ENCODE data around the gene RTL10. TPM values are rescaled to one million over a fixed set of nuclear protein-coding genes. Genes with fewer than 3 reads are reported as not detected.

Gene RTL10
- total RNA-seq (10 to 100 TPM; 11.4 to 22.7 TPM), polyA plus RNA-seq (10 to 100 TPM in 1 of 2 donors, 1 to 10 TPM in 1; 7.4 to 11.7 TPM)
- long read RNA-seq, donor 1, full-length matches to known transcripts = 23 of 23 reads
- long read RNA-seq, donor 1, partial matches to known transcripts = 0 of 23 reads
- long read RNA-seq, donor 1, other reads (novel, unspliced or antisense) = 0 of 23 reads
- long read RNA-seq, donor 2, full-length matches to known transcripts = 6 of 6 reads
- long read RNA-seq, donor 2, partial matches to known transcripts = 0 of 6 reads
- long read RNA-seq, donor 2, other reads (novel, unspliced or antisense) = 0 of 6 reads
- long read RNA-seq, donor 3, full-length matches to known transcripts = 3 of 3 reads
- long read RNA-seq, donor 3, partial matches to known transcripts = 0 of 3 reads
- long read RNA-seq, donor 3, other reads (novel, unspliced or antisense) = 0 of 3 reads
- long read RNA-seq, donor 4, full-length matches to known transcripts = 5 of 5 reads
- long read RNA-seq, donor 4, partial matches to known transcripts = 0 of 5 reads
- long read RNA-seq, donor 4, other reads (novel, unspliced or antisense) = 0 of 5 reads
- long read RNA-seq, donor 5, full-length matches to known transcripts = 25 of 25 reads
- long read RNA-seq, donor 5, partial matches to known transcripts = 0 of 25 reads
- long read RNA-seq, donor 5, other reads (novel, unspliced or antisense) = 0 of 25 reads

- Histone ChIP-seq H3K36me3 (ENCODE audit: control insufficient read depth in 4 of 4, insufficient read depth in 4 of 4, low read length in 4 of 4) (peaks cover 0 to 14% (median 3%) of the 10 kb centered on the region in 4 donors), H3K4me3 (peak within 1 kb of the TSS; percentile 93), H3K9me3 (ENCODE audit: control insufficient read depth in 4 of 4, insufficient read depth in 3 of 4, low read length in 3 of 4) (no peaks in the 10 kb centered on the region), H3K4me1 (ENCODE audit: control insufficient read depth in 5 of 5, insufficient read depth in 5 of 5, low read length in 5 of 5) (peaks cover 0 to 40% (median 22%) of the 10 kb centered on the region in 5 donors), H3K27me3 (ENCODE audit: control insufficient read depth in 3 of 3, insufficient read depth in 3 of 3, low read length in 2 of 3) (no peaks in the 10 kb centered on the region), H3K27ac (ENCODE audit: low read depth in 1 of 2, low read length in 1 of 2) (peak within 1 kb of the TSS; percentile 95 to 98), H3K9ac (ENCODE audit: insufficient read depth in 1 of 2, low read length in 2 of 2) (peak within 1 kb of the TSS; percentile 60 to 67)
- DNase-seq (peak; percentile 97 to 99 (median 97)), ATAC-seq (ENCODE audit: insufficient read depth, low FRiP score) (peak; percentile 94)
- TF ChIP-seq CTCF (IDR thresholded peaks at IDR 0.05; ENCODE audit: control extremely low read depth, extremely low read depth) = no peak
- 0% methylated on average over 74 to 81 of the region's 81 CpGs for WGBS, 2 donors
Observed at GRCh38 chr22:19854778-19855503, at the start of gene RTL10, which contains the start of gene GNB1L. Gene RTL10, minus strand, starts transcription at chr22:19854874. Its CDS starts 2,613 bp downstream, at chr22:19852261. Gene GNB1L, minus strand, starts transcription at chr22:19854874. Its CDS starts 33,519 bp downstream, at chr22:19821355.

- Histone ChIP-seq H3K36me3 (ENCODE audit: control insufficient read depth in 4 of 4, insufficient read depth in 4 of 4, low read length in 4 of 4) (peaks cover 0 to 29% (median 2%) of the 10 kb centered on the region in 4 donors), H3K27me3 (ENCODE audit: control insufficient read depth in 3 of 3, insufficient read depth in 3 of 3, low read length in 2 of 3) (no peaks in the 10 kb centered on the region), H3K9me3 (ENCODE audit: control insufficient read depth in 4 of 4, insufficient read depth in 3 of 4, low read length in 3 of 4) (no peaks in the 10 kb centered on the region), H3K27ac (ENCODE audit: low read depth in 1 of 2, low read length in 1 of 2) (no peak overlapping the region), H3K4me3 (no peak overlapping the region), H3K9ac (ENCODE audit: insufficient read depth in 1 of 2, low read length in 2 of 2) (no peak overlapping the region), H3K4me1 (ENCODE audit: control insufficient read depth in 5 of 5, insufficient read depth in 5 of 5, low read length in 5 of 5) (peaks cover 0 to 19% (median 0%) of the 10 kb centered on the region in 5 donors)
- TF ChIP-seq CTCF (IDR thresholded peaks at IDR 0.05; ENCODE audit: control extremely low read depth, extremely low read depth) = no peak
- 87 to 90% methylated on average over 16 of the region's 16 CpGs for WGBS, 2 donors
- no peak for ATAC-seq (ENCODE audit: insufficient read depth, low FRiP score)
- DNase-seq = no peak
Observed at GRCh38 chr22:19904174-19904856, 49.6 kb upstream of the RTL10 start.

- Histone ChIP-seq H3K27me3 (ENCODE audit: control insufficient read depth in 3 of 3, insufficient read depth in 3 of 3, low read length in 2 of 3) (no peaks in the 10 kb centered on the region), H3K4me1 (ENCODE audit: control insufficient read depth in 5 of 5, insufficient read depth in 5 of 5, low read length in 5 of 5) (peaks cover 0 to 19% (median 0%) of the 10 kb centered on the region in 5 donors), H3K9me3 (ENCODE audit: control insufficient read depth in 4 of 4, insufficient read depth in 3 of 4, low read length in 3 of 4) (no peaks in the 10 kb centered on the region), H3K9ac (ENCODE audit: insufficient read depth in 1 of 2, low read length in 2 of 2) (no peak overlapping the region), H3K4me3 (no peak overlapping the region), H3K27ac (ENCODE audit: low read depth in 1 of 2, low read length in 1 of 2) (no peak overlapping the region), H3K36me3 (ENCODE audit: control insufficient read depth in 4 of 4, insufficient read depth in 4 of 4, low read length in 4 of 4) (peaks cover 0 to 34% (median under 1%) of the 10 kb centered on the region in 4 donors)
- 86 to 90% methylated on average over 12 of the region's 12 CpGs for WGBS, 2 donors
- TF ChIP-seq CTCF (IDR thresholded peaks at IDR 0.05; ENCODE audit: control extremely low read depth, extremely low read depth) = no peak
- no peak for DNase-seq
- ATAC-seq (ENCODE audit: insufficient read depth, low FRiP score) = no peak
Observed at GRCh38 chr22:19903513-19903912, 48.8 kb upstream of the RTL10 start.

Data from lung (tissue), 16 donors.